HUDEP-2 (cell line): ENCODE results near the gene SARDH.

Source experiments
- DNase-seq, 76 experiments: peaks; one replicate each; lab custom pipeline; 2025; ENCODE audit not compliant: unreplicated experiment in 76 of 76; lab: John Stamatoyannopoulos, UW

Gene SARDH

DNA sequence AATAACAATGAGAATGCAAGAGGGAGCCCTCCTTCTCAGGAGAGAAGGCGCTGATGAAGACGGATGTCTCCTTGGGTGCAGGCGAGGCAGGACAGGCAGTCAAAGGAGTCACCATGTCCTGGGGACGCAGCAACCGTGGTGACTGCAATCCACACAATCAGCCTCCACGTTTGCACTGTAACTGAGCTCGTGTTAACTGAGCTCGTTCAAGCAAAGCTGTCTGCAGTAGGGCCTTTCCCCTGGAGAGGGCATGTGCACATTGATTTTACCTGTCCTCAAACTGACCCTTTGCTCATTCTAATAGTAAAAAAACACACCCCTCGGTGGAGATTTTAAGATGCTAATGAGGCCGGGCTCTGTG lies 2.8 kb downstream of the SARDH start:
- DNase-seq, result no peak

DNA sequence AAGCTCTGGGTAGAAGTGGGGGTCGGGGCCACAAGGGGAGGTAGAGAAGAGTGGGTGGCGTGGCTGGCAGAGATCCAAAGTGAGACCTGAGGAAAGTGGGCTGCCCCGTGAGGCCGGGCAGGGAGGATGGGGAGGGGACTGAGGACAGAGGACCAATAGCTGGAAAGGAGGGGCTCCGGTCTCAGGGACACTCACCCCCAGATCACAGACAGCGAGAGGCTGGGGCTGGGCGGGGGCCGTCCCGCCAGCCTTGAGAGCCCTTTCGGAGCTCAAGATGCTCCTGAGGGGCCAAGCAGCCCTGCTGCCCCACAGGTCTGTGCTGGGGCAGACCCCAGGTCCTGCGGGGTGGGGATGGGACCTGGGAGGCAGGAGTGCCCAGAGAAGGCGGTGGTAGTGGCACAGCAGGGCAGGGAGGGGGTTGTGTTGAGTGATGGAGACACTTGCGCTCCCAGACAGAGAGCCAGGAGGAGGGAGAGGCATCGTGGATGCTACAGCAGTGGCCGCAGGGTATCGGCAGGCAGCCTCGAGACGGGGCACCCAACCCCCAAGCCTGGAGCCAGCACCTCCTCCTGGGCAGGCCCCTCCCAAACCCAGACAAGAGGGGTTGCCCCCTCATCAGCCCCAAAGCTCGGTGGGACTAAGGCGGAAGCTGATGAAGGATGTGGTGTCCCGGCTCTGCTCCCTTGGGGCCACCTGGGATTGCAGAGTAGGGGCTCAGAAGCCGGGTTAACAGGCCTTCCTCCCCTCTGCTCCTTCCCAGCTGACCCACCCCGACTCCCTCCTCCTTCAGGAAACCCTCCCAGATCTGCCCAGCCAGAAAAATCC lies 3.4 kb downstream of the SARDH start:
- DNase-seq, result no peak

DNA sequence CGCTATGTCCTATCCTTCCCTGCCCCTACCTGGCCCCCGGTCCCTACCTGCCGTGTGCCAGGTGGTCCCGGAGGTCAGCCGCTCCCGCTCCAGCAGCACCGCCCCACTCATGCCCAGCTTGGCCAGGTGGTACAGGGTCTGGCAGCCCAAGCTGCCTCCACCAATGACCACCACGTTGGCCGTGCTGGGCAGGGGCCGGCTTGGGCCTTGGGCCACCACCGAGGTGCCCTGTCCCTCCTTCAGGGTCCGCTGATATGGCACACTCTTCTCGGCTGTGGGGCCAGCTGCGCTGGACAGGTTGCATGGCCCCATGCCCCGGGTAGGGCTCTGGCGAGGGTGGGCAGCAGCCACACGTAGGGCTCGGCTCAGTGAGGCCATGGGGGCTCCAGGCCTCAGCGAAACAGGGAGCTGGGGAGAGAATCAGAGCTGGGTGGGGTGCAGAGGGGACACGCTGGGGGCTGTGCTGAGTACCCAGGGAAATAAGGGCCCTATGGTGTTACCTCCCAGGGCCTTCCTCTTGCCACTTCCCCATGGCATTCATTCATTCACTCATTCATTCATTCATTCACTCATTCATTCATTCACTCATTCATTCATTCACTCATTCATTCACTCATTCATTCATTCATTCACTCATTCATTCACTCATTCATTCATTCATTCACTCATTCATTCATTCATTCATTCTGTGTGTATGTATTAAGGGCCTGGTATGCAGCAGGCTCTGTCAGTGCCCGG lies 4.2 kb downstream of the SARDH start:
- DNase-seq, result no peak

DNA sequence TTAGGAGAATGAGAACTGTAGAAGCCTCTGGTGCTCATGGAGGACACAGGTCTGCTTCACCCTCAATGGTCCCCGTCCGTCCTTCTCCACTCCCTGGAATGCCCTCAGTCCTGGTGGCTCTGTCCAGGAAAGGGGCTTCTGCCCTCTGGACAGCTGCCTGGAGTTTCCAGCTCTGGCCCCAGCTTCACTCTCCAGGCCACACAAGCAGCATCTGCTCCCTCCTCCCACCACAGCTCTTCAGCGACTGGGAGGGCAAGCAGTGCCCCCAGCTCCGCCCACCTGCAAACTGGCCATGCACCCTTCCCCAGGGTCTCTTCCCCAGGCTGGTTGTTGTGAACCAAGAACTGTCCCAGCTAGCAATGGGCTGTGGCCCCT lies 4.7 kb downstream of the SARDH start:
- DNase-seq, result no peak

DNA sequence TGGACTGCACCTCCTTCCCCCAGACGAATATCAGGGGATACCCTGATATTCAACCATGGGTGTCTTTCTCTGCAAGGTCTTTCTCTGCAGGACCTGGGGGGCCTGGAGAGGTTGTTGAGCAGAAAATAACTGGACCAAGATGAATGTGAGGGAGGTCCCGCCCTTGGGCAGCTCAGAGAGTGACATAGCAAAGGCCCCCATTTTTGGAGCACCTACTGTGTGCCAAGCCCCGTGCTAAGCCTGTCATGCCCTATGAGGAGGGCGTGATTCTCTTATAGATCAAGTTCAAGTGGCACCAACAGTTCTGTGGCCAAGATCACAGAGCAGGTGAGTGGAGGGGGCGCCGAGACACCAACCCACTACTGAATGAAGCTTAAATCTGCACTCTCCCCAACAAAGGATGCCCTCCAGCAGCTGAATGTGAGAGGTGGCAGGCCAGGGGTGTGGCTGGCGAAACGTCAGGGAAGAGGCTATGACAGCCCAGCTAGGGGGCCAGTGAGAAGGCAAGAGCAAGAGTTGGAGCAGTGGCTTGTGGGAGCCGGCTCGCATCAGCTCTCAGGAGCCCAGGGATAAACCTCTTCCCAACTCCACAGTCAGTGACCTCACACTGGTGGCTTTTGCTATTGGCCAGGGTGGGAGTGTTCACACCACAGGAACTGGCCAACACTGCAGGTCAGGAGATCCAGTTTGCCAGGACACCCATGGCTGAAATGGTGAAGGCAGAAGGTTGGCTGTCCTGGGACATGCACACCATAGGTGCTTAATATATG lies 5.3 kb downstream of the SARDH start:
- DNase-seq, result no peak

DNA sequence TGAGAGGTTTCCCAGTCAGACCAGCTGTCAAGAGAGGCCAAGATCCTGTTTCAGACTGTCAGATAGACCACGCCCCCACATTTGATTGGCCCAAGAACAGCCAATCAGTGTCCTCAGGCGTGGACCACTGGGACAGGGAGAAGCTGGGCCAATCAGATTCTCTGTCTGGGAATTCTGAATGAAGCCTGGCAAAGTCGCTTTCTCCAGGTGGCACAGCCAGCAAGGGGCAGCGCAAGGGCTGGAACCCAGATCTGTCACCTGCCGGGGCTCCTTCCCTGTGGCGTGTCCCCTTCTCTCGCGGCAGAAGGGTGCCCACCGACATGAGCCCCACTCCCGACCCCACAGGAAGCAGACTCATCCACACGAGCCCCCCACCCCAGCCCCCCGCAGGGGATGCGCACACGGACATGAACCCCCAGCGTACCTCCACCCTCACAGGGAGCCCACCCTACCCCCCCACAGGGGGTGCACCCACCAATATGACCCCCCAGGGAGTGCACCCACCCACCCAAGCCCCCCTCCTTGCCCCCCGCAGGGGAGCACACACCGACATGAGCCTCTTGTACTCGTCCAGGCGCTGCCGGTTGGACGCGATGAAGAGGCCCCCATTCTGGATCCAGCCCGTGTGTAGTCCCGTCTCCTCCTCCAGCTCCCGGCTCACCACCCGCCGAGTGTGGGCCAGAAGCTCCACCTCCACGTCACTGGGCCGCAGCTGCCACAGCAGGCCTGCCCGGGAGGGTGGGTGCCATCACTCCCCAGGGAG lies 6.1 kb downstream of the SARDH start:
- DNase-seq, result peak in 12 of 76 experiments; percentile 3 to 33 (median 18)

DNA sequence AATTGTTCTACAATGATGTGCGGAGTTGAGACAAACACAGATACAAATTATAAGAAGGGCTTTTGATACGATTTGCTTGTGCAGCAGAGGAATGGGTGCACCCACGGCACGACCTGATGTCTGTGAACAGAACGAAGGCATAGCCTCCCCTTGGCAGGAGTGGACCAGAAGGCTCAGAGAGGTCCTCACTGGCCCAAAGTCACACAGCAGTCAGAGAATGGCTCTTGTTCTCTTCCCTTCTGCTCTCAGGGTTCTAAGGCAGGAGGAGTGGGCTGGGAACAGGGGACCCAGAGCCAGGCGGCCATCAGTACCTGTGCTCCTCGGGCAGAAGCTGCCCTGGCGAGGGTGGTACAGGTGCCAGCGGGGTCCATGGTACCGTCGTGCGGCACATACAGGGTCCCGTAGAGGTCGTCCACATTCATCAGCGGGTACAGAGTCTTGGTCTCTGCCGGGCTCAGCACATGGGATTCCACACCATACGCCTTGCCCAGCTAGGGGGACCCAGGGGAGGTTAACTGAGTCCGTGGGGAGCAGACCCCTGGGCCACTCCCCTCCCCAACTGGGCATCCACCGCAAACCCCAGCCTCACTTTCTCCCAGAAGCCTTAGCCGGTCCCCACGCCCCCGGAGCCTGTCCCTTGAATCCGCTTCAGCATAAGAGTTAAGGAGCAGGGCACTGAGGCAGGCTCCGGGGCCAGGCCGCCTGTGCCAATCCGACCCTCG lies 7.0 kb downstream of the SARDH start:
- DNase-seq, result no peak

DNA sequence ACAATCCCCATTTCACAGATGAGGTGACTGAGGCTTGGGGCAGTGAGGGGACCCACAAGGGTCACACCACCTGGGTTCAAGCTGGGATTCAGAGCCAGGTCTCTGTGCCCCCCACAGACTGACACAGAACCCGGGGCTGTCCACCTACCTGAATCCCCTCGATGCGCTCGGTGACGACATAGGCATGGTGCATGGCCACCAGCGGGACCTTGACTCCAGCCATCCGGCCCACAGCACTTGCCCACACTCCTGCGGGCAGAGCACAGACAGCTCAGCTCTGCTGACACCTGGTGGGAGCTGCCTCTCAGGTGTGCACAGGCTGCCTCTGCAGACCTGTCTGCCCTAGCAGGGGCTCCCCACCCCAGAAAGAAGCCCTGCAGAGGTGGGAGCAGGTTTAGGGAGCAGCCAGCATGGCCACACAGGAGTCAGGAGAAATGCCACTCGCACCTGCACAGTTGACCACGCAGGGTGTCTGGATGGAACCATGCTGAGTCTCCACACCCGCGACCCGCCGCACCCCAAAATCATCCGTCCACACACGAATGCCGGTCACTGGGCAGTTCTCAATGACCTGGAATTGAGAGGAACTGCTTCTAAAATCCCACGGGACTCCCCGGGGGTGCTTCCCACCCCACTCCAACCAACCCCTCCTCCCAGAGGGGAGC lies 8.4 kb downstream of the SARDH start:
- DNase-seq, result no peak

DNA sequence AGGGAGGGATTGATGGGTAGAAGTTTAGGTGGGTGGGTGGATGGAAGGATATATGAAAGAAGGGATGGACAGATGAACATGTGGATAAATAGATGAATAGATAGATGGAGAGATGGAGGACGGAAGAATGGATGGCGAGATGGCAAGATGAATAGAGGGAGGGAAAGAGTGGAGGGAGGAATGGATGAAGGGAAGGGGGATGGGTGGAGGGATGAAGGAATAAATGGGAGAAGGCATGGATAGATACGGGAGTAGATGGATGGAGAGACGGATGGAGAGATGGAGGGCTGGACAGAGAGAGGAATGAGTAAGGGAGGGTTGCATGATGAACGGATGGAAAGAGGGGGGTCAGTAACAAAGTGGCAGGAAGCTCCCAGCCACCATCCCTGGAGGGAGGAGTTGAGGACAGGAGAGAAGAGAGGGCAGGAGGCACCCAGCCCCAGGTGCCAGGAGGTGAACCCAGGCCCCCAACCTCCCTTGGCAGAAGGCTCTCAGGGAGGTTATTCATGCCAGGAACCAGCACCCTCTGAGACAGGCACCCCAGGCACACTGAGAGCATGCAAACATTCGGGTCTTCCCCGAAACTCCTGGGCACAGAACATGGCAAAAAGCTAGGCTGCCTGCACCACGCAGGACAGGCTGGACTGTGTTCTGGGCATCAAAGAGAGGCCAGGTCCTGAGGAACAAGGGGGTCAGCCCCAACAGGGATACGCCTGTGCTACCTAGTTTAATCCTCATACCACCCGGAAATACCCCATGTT lies 9.1 kb downstream of the SARDH start:
- DNase-seq, result no peak

DNA sequence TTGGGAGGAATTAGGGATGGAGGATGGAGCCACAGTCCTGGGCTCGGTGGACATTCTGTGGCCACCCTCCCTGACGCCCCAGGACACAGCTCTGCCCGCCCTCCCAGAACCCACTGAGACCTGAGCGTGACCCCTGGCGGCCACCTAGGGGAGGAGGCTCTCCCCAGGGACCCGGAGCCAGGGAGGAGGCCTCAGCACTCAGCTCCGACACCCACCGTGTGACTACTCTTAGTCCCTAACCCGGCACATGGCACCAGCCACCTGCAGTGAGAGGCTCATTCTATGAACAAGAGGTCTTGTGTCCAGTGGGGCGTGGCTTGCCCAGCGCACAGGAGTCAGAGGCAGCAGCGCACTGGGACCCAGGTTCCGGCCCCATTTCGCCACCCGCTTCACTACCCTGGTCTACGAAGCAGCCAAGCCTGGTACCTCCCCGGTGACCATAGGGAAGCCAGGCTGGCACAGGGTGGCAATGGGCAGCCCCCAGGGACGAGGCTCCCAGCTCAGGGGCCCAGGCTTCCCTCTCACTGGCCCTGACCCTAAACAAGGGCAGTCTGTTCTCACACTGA lies 10.2 kb downstream of the SARDH start:
- DNase-seq, result no peak

DNA sequence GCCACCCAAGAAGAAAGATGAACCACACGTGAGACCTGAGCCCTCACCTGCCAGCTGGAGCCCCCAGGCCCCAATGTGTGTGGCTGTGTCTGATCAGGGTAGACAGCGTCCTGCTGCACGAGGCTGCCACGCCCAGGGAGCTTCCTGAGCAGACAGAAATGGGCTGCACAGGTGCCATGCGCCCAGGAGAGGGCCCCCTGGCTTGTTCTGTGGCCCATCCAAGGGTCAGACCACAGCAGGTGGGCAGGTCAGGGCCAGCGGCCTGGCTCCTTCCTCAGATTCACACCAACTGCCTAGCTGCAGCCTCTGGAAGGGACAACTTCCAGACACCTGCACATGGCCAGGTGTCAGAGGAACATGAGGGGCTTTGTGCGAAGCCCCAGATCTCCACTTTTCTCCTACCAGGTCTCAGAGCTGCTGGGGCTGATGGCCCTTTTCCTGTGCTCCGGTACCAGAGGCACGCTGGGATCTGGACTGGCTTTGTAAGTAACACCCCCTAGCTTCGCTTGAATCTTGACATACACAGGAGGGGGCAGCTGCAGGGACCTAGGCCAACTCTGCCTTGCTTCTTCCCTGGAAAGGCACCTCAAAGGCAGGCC lies 10.8 kb downstream of the SARDH start:
- no peak for DNase-seq

DNA sequence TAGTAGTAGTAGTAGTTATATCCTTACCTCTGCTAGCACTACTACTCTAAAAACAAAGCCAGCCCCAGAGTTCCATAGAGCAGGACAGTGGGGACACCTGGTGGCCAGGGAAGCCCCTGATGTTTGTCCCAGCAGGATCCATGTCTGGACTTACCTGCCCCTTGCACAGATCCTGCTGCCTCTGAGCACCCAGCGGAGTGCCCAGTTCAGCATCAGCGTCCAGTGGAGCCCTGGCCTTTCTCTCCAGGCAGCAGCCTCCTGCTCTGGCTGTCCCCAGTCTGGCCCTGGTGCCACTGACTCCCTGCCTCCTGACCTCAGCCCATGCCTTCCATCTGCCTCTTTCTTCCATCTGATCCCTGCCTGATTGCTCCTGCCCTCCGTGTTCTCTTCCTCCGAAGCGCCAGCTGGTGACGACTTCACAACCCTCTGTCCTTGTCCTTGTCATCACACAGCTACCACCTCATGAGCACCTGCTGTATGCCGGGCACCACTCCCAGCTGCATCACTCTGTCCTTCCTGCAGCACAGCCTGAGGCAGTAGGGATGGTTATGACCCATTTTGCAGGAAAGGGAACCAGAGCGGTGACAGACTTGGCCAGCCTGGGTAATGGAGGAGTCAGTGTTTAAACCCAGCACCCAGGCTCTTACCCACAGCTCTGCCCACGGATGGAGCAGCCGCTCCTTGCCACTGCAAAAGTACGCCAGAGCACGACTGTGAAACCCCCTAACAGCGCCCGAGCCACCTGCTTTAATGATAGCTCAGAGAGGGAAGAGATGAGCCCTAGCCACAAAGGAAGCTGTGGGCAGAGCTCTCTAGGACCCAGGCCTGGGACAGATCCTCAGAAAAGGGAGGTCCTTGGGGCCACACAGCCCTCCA lies 11.5 kb downstream of the SARDH start:
- peak in 42 of 76 experiments; percentile 3 to 57 (median 22) for DNase-seq

DNA sequence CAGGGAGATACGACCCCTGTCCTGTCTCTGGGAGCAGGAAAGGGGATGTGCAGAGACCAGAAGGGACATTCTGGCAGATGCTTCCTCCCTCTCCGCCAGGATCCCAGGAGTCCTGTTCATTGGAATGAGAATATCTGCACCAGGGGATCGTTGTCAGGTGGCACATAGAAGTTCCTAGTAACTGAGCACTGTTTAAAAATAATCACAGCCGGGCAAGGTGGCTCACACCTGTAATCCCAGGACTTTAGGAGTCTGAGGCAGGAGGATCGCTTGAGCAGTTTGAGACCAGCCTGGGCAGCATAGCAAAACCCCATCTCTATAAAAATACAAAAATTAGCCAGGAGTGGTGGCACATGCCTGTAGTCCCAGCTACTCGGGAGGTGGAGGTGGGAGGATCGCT lies 12.3 kb downstream of the SARDH start:
- DNase-seq, result no peak

DNA sequence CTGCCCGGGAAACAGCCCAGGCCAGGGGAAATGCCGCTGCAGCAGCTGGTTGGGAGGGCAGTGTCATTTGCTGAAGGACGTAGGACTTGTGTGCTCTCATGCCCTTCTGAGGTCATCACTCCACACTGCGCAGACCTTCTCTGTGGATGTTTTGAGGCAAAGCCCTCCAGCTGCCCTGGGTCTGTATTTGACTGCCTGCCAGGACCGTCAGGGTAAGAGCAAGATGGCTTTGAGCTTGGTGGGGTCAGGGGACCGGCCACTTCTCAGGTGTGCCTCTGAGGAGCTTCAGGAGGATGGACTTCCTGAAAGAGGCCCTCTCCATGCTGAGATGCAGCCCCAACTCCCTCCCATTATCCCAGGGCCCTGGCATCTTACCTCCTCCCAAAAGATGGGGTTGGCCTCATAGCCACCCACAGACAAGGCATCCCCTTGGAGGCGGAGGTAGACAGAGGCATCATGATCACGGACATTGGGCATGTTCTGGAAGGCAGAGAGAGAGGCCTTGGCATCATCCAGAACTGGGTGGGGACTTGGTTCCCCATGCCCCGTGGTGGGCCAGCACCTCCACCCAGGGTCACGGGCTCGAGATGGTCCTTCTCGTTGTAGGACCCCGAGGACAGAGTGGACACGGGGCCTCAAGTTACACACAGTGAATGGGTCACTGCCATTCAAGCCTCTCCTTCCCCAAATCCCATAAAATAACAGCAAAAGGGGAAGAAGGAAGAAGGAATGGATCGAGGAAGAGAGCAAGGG lies 19.4 kb downstream of the SARDH start:
- DNase-seq, result no peak

DNA sequence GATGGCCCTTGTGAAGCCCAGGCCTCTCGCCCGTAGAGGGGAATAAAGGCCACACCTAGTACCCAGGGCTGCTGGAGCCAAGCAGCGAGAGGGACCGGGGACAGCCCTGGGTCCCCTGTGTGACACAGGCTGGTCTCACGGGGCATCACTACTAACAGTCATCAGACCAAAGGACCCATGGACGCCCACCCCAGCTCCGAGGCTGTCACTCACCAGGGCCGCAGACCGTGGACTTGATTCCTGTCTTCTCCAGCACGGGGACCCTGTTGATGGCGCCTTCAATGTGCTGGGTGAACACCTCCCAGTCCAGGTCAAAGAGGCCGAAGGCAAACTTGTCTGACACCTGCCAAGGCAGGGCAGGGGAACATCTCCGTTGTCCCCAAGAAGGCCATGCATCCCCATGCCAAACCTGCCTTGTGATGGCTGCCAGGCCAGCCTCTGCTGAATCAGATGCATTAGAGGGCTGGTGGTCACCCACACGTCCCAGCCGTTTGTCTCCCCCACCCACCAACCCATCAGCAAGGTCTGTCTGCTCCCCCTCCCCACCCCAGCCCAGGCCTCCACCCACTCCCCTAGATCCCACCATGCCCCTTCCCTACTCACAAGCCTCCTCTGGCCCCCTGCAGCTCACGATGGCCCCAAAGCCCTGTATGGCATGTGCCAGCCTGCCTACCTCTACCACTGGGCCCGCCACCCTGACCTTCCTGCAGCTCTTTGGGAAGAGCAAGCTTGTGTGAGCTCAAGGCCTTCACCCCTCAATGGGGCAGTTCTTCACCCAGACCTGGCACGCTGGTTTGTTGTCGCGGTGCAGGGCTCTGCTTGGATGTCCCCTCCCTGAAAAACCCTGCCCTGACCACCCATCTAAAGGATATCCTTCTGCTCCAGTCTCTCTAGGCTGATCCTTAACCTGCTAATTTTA lies 20.8 kb downstream of the SARDH start:
- DNase-seq, result no peak
